Measurements from ENCODE around the gene GGT5. TPM values are rescaled to one million over a fixed set of nuclear protein-coding genes. Genes with fewer than 3 reads are reported as not detected.

The GGT5 gene
- total and polyA plus RNA-seq, 4 donors: 6.3 to 35.0 (median 20.2) TPM

DNA sequence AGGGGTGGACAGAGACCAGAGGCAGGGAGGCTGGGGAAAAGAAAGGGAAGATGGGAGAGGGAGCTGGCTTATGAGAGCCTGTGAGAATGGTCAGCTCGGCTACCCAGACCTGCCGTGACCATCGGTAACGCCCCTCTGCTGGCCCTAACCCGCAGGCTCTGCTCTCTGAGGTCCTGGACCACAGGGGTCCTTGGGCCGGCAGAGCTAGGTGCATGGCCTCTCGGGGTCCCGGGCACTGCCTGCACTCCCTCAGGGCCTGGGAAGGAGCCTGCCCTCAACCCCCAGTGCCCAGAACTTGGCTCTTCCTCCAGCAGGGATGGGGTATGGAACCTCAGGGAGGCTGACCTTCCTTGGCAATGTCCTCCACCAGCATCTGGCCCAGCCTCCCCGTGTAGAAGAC is 13.2 kb downstream of the GGT5 start:
- no peak for DNase-seq (ENCODE audit: low spot score)
- Histone ChIP-seq H3K4me1 (ENCODE audit: control insufficient read depth in 4 of 4, insufficient read depth in 4 of 4, low read length in 3 of 4) (no peaks in the 10 kb centered on the region), H3K9ac (ENCODE audit: low read depth in 1 of 2, low read length in 2 of 2) (no peak overlapping the region), H3K4me3 (ENCODE audit: low read depth in 1 of 3, low read length in 3 of 3) (no peak overlapping the region), H3K36me3 (ENCODE audit: control insufficient read depth in 4 of 4, insufficient read depth in 3 of 4, low read depth in 1 of 4, low read length in 3 of 4) (peaks cover 0 to 1% (median 0%) of the 10 kb centered on the region in 4 donors), H3K9me3 (ENCODE audit: control insufficient read depth in 4 of 4, low read length in 3 of 4) (no peaks in the 10 kb centered on the region), H3K27me3 (ENCODE audit: control insufficient read depth in 4 of 4, insufficient read depth in 4 of 4, low read length in 3 of 4) (no peaks in the 10 kb centered on the region), H3K27ac (ENCODE audit: low read depth in 1 of 2, low read length in 2 of 2) (no peak overlapping the region)
- WGBS: 89% methylated on average over 9 of the region's 9 CpGs
- TF ChIP-seq EGR1 (IDR thresholded peaks at IDR 0.05; ENCODE audit: low read depth in 2 of 2): no peak
- TF ChIP-seq FOXA2 (IDR thresholded peaks at IDR 0.05): no peak
- TF ChIP-seq, protein P1, sequence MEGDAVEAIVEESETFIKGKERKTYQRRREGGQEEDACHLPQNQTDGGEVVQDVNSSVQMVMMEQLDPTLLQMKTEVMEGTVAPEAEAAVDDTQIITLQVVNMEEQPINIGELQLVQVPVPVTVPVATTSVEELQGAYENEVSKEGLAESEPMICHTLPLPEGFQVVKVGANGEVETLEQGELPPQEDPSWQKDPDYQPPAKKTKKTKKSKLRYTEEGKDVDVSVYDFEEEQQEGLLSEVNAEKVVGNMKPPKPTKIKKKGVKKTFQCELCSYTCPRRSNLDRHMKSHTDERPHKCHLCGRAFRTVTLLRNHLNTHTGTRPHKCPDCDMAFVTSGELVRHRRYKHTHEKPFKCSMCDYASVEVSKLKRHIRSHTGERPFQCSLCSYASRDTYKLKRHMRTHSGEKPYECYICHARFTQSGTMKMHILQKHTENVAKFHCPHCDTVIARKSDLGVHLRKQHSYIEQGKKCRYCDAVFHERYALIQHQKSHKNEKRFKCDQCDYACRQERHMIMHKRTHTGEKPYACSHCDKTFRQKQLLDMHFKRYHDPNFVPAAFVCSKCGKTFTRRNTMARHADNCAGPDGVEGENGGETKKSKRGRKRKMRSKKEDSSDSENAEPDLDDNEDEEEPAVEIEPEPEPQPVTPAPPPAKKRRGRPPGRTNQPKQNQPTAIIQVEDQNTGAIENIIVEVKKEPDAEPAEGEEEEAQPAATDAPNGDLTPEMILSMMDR (IDR thresholded peaks at IDR 0.05; ENCODE audit: low read depth, low read length, missing input control): no peak
- TF ChIP-seq RXRA (IDR thresholded peaks at IDR 0.05): no peak
- no peak for TF ChIP-seq TAF1 (conservative IDR thresholded peaks at IDR 0.05)
- TF ChIP-seq SP1 (IDR thresholded peaks at IDR 0.05): no peak
- TF ChIP-seq, protein P2, sequence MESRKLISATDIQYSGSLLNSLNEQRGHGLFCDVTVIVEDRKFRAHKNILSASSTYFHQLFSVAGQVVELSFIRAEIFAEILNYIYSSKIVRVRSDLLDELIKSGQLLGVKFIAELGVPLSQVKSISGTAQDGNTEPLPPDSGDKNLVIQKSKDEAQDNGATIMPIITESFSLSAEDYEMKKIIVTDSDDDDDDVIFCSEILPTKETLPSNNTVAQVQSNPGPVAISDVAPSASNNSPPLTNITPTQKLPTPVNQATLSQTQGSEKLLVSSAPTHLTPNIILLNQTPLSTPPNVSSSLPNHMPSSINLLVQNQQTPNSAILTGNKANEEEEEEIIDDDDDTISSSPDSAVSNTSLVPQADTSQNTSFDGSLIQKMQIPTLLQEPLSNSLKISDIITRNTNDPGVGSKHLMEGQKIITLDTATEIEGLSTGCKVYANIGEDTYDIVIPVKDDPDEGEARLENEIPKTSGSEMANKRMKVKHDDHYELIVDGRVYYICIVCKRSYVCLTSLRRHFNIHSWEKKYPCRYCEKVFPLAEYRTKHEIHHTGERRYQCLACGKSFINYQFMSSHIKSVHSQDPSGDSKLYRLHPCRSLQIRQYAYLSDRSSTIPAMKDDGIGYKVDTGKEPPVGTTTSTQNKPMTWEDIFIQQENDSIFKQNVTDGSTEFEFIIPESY (IDR thresholded peaks at IDR 0.05): no peak
- no peak for TF ChIP-seq HNF4G (IDR thresholded peaks at IDR 0.05)
- no peak for TF ChIP-seq JUND (IDR thresholded peaks at IDR 0.05)
- TF ChIP-seq NR2F2 (IDR thresholded peaks at IDR 0.05): no peak
- no peak for TF ChIP-seq FOXA1 (IDR thresholded peaks at IDR 0.05)
- no peak for TF ChIP-seq RAD21 (IDR thresholded peaks at IDR 0.05)
- TF ChIP-seq, protein P3, sequence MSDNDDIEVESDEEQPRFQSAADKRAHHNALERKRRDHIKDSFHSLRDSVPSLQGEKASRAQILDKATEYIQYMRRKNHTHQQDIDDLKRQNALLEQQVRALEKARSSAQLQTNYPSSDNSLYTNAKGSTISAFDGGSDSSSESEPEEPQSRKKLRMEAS (IDR thresholded peaks at IDR 0.05): no peak
- TF ChIP-seq GABPA (IDR thresholded peaks at IDR 0.05 in 1 of 2, conservative IDR thresholded peaks at IDR 0.05 in 1 of 2): no peak
- TF ChIP-seq, protein P4, sequence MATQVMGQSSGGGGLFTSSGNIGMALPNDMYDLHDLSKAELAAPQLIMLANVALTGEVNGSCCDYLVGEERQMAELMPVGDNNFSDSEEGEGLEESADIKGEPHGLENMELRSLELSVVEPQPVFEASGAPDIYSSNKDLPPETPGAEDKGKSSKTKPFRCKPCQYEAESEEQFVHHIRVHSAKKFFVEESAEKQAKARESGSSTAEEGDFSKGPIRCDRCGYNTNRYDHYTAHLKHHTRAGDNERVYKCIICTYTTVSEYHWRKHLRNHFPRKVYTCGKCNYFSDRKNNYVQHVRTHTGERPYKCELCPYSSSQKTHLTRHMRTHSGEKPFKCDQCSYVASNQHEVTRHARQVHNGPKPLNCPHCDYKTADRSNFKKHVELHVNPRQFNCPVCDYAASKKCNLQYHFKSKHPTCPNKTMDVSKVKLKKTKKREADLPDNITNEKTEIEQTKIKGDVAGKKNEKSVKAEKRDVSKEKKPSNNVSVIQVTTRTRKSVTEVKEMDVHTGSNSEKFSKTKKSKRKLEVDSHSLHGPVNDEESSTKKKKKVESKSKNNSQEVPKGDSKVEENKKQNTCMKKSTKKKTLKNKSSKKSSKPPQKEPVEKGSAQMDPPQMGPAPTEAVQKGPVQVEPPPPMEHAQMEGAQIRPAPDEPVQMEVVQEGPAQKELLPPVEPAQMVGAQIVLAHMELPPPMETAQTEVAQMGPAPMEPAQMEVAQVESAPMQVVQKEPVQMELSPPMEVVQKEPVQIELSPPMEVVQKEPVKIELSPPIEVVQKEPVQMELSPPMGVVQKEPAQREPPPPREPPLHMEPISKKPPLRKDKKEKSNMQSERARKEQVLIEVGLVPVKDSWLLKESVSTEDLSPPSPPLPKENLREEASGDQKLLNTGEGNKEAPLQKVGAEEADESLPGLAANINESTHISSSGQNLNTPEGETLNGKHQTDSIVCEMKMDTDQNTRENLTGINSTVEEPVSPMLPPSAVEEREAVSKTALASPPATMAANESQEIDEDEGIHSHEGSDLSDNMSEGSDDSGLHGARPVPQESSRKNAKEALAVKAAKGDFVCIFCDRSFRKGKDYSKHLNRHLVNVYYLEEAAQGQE (IDR thresholded peaks at IDR 0.05): no peak

DNA sequence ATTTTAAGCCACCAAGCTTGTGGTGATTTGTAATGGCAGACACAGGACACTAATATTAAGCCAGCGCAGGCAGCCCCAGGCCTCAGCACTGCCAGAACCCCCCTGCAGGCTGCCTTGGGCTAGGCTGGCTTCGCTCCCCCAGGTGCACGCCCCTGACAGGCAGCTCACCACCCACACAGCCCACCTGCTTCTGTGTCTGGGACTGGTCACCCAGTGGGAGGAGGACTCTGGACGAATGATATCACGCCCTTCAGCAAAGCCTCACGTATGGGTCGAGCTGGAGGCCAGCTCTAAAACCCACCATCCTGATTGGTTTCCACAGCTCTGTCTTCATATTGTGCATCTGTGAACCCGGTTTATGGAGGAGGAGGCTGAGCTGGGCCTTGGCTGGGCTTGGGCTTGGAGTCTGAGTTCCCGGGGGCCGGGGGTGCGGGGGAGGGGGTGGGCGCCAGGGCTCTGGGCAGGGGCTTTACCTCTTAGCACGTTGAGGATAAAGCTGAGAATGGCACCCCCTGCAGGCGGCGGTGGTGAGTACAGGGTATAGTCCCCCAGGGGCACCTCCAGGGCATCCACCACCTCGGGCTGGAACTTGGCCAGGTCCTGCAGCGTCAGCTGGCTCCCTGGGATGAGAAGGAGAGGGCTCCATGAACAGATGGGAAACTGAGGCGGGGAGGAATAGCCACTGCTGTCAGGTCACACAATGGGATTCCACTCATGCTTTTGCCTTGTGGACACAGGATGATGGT is 13.8 kb downstream of the GGT5 start:
- H3K27me3 ChIP-seq (ENCODE audit: control insufficient read depth in 4 of 4, insufficient read depth in 4 of 4, low read length in 3 of 4): no peaks in the 10 kb centered on the region
- no peak overlapping the region for H3K9ac ChIP-seq (ENCODE audit: low read depth in 1 of 2, low read length in 2 of 2)
- no peaks in the 10 kb centered on the region for H3K9me3 ChIP-seq (ENCODE audit: control insufficient read depth in 4 of 4, low read length in 3 of 4)
- TF ChIP-seq, protein P4 (IDR thresholded peaks at IDR 0.05): no peak
- TF ChIP-seq, protein P1 (IDR thresholded peaks at IDR 0.05; ENCODE audit: low read depth, low read length, missing input control): peak; percentile 34
- TF ChIP-seq HNF4G (IDR thresholded peaks at IDR 0.05): no peak
- TF ChIP-seq RAD21 (IDR thresholded peaks at IDR 0.05): peak in 1 of 2 donors; percentile 47
- no peaks in the 10 kb centered on the region for H3K4me1 ChIP-seq (ENCODE audit: control insufficient read depth in 4 of 4, insufficient read depth in 4 of 4, low read length in 3 of 4)
- peaks cover 0 to 1% (median 0%) of the 10 kb centered on the region in 4 donors for H3K36me3 ChIP-seq (ENCODE audit: control insufficient read depth in 4 of 4, insufficient read depth in 3 of 4, low read depth in 1 of 4, low read length in 3 of 4)
- no peak overlapping the region for H3K27ac ChIP-seq (ENCODE audit: low read depth in 1 of 2, low read length in 2 of 2)
- WGBS: 52% methylated on average over 18 of the region's 18 CpGs
- no peak overlapping the region for H3K4me3 ChIP-seq (ENCODE audit: low read depth in 1 of 3, low read length in 3 of 3)
- peak; percentile 66 for DNase-seq (ENCODE audit: low spot score)

Measured in liver (tissue), 9 donors.